GM18502 (cell line): Measurements from ENCODE around the gene SELENOH.
A peak's percentile ranks its signal among the peaks of the same experiment; 100 is the strongest.

Experiments used
- ATAC-seq: cut with Tn5 transposase; IDR thresholded peaks from one replicate; pipeline ENCODE4 v1.9.1; 2021; ENCODE audit warnings: mild to moderate bottlenecking; ENCODE audit not compliant: unreplicated experiment, poor library complexity

Gene SELENOH

GRCh38 chr11:57778318-57779037 is 37.2 kb downstream of the SELENOH start:
- no peak for ATAC-seq

DNA sequence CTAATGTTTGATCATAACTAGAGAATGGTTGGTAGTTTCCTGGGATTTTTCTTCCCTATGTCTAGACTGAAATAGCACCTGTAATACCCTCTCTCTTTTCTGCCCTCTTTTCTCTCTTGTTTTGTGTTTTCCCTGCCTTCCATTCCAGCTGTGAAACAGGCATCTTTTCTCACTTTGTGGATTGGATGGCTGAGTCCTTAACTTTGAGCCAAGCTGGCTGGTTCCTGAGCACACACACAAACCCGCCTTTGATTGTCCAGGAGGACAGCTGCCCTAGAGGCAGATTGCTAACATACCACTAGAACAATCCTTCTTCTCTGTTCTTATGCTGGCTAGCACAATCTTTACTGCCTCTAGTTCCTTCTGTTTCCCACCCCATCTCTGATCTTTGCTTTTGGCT is 38.0 kb downstream of the SELENOH start:
- ATAC-seq = no peak

DNA sequence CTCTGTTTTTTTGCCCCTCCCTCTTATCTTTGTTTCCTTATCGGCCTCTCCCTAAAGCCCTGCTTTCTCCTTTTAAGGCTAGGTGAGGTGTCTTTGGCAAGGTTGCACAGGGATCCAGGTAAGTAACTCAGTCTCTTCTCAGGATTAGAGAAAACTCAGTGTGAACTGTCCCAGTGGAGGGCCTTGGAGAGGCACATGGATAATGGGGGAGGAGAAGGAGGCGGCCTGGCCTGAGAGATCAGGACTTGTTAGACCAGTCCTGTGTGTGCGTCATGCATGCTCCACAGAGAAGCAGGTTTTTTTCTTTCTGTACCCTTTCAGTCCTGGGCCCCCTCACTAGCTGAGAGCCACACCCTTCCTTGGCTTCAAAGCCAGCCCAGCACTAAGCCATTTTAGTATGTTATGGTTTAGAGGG is 40.2 kb downstream of the SELENOH start:
- ATAC-seq = no peak

DNA sequence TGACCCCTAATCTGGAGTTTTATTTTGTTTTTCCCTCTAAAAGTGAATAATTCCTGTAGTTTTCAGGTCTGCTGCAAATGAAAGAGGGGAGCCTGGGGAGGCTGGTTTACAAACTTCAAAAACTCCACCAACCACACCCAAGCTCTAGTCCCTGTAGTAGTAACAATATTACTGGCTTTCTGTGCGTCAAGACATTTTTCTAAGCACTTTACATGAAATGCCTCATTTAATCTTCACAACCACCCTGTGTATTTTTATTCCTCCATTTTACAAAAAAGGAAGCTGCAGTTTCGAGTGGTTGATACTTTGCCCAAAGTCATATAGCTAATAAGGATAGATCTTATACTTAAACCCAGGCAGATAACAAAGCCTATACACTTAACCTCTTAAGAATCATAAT is 43.8 kb downstream of the SELENOH start:
- peak; percentile 64 for ATAC-seq

- ATAC-seq = no peak
These were observed 45.1 kb downstream of the SELENOH start for GRCh38 chr11:57786436-57786835.

GRCh38 chr11:57787006-57787604 is 45.8 kb downstream of the SELENOH start:
- ATAC-seq = no peak

DNA sequence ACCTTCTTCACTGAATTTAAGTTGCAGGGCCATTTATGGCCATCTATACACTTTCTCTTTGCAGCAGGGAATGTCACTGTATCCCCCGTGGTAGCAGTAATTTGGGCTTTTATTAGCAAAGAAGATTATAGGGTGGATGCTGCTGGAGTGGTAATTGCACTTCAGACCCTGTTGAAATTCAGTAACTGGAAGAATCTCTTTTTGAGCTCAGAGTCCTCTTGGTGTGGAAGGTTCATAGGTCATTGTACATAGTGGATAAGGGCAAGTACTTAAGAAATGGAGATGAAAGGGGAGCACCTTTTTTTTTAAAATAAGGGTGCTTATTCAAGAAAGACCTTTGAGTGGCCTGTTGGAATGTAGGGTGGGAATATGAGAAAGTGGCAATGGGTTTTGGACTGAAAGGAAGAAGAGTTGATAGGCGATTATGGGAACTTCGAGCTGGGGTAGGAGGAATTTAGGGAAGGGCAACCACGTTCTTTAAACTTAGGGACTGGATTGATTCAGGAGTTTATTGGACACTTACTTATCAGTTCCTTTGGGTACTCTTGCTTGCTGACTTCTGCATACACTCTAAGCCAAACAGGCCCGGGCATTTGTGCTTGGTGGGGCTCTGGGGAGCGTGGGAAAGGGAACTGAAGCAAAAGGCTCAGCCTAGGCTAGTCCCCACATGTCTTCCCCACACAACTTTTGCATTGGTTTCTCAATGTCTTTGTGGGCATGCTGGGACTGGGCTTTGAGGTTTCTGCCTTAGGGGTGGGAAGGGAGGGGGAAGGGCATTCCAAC is 46.8 kb downstream of the SELENOH start:
- peak; percentile 48 for ATAC-seq

GRCh38 chr11:57788703-57789088 is 47.4 kb downstream of the SELENOH start:
- ATAC-seq = no peak

GRCh38 chr11:57791321-57792059 is 50.2 kb downstream of the SELENOH start:
- ATAC-seq = peak; percentile 1

DNA sequence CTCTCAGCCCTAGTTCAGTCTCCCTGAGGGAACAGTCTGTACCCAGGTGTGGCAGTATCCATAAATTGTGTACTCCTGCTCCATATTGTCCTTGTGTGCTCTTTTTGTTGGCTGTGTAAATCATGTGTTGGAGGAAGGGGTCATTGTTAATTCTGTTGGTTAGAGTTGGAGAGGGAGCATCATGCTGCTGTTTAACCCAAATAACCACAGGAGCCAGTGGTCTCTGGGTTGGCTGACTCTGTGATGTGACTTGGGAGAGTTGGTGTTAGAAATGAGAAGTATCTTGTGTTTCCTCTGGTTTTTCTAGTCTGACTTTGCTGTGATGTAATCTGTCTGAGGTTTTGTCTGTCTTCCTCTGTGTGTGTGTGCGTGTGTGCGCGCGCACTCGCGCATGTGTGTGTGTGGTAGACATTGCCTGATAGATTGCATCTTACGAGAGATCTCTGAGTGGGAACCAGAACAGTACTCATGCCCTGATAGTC is 50.8 kb downstream of the SELENOH start:
- ATAC-seq = peak; percentile 81

- ATAC-seq = no peak
These were observed 51.6 kb downstream of the SELENOH start for GRCh38 chr11:57792870-57793269.
